Activated naive CD4-positive, alpha-beta T cell treated with anti-CD3 and anti-CD28 coated beads, Interleukin-2, amount 50 U/mL, for 24 hours (primary cell): ENCODE results near the gene RUNX1.

Experiments
- H3K27ac Mint-ChIP-seq: one replicate; pipeline ENCODE4 v1.8.0; 2021; ENCODE audit warnings: mild to moderate bottlenecking, mixed read lengths
- H3K27me3 Mint-ChIP-seq: one replicate; pipeline ENCODE4 v1.8.0; 2021; ENCODE audit warnings: mixed read lengths
- H3K36me3 Mint-ChIP-seq: one replicate; pipeline ENCODE4 v1.8.0; 2021; ENCODE audit warnings: mixed read lengths
- H3K4me1 Mint-ChIP-seq: one replicate; pipeline ENCODE4 v1.8.0; 2021; ENCODE audit warnings: mixed read lengths
- H3K4me3 Mint-ChIP-seq: one replicate; pipeline ENCODE4 v1.8.0; 2021; ENCODE audit warnings: mild to moderate bottlenecking, mixed read lengths
- H3K9me3 Mint-ChIP-seq: one replicate; pipeline ENCODE4 v1.8.0; 2021; ENCODE audit warnings: mixed read lengths

The RUNX1 gene

GRCh38 chr21:35072960-35073359 is 23.9 kb upstream of the RUNX1 start:
- Mint-ChIP-seq H3K9me3 (no peaks in the 10 kb centered on the region), H3K4me3 (no peak overlapping the region), H3K36me3 (peaks cover 5% of the 10 kb centered on the region), H3K4me1 (peaks cover 5% of the 10 kb centered on the region), H3K27ac (no peak overlapping the region), H3K27me3 (no peaks in the 10 kb centered on the region)

GRCh38 chr21:35072557-35072956 is 23.5 kb upstream of the RUNX1 start:
- Mint-ChIP-seq H3K4me1 (peaks cover 4% of the 10 kb centered on the region), H3K27ac (no peak overlapping the region)

GRCh38 chr21:35071347-35071746 is 22.2 kb upstream of the RUNX1 start:
- no peaks in the 10 kb centered on the region for H3K27me3 Mint-ChIP-seq
- no peaks in the 10 kb centered on the region for H3K9me3 Mint-ChIP-seq
- H3K4me3 Mint-ChIP-seq: no peak overlapping the region
- H3K4me1 Mint-ChIP-seq: peaks cover 4% of the 10 kb centered on the region
- H3K36me3 Mint-ChIP-seq: peaks cover 5% of the 10 kb centered on the region
- H3K27ac Mint-ChIP-seq: no peak overlapping the region

More at GRCh38 chr21:35072557-35072956, 23.5 kb upstream of the RUNX1 start:
- Mint-ChIP-seq H3K4me3 (no peak overlapping the region), H3K27me3 (no peaks in the 10 kb centered on the region), H3K9me3 (no peaks in the 10 kb centered on the region), H3K36me3 (peaks cover 5% of the 10 kb centered on the region)

- H3K27ac Mint-ChIP-seq: peak overlapping the region; percentile 2
- H3K9me3 Mint-ChIP-seq: no peaks in the 10 kb centered on the region
- no peaks in the 10 kb centered on the region for H3K27me3 Mint-ChIP-seq
- peaks cover 5% of the 10 kb centered on the region for H3K36me3 Mint-ChIP-seq
- H3K4me1 Mint-ChIP-seq: peaks cover under 1% of the 10 kb centered on the region
- no peak overlapping the region for H3K4me3 Mint-ChIP-seq
These were observed 21.3 kb upstream of the RUNX1 start for GRCh38 chr21:35070436-35070835.

- no peaks in the 10 kb centered on the region for H3K9me3 Mint-ChIP-seq
- H3K27ac Mint-ChIP-seq: no peak overlapping the region
- H3K36me3 Mint-ChIP-seq: no peaks in the 10 kb centered on the region
- H3K4me1 Mint-ChIP-seq: peaks cover 4% of the 10 kb centered on the region
- no peak overlapping the region for H3K4me3 Mint-ChIP-seq
- H3K27me3 Mint-ChIP-seq: no peaks in the 10 kb centered on the region
These were observed 17.7 kb upstream of the RUNX1 start for GRCh38 chr21:35066824-35067223.

- H3K4me3 Mint-ChIP-seq: no peak overlapping the region
- no peaks in the 10 kb centered on the region for H3K9me3 Mint-ChIP-seq
- H3K4me1 Mint-ChIP-seq: peaks cover 20% of the 10 kb centered on the region
- H3K27ac Mint-ChIP-seq: peak overlapping the region; percentile 66
- no peaks in the 10 kb centered on the region for H3K27me3 Mint-ChIP-seq
- no peaks in the 10 kb centered on the region for H3K36me3 Mint-ChIP-seq
These were observed 14.5 kb upstream of the RUNX1 start for GRCh38 chr21:35063428-35064172.

GRCh38 chr21:35062016-35062415 is 12.9 kb upstream of the RUNX1 start:
- H3K27me3 Mint-ChIP-seq: no peaks in the 10 kb centered on the region
- no peak overlapping the region for H3K27ac Mint-ChIP-seq
- peaks cover 29% of the 10 kb centered on the region for H3K4me1 Mint-ChIP-seq
- no peak overlapping the region for H3K4me3 Mint-ChIP-seq
- no peaks in the 10 kb centered on the region for H3K9me3 Mint-ChIP-seq
- H3K36me3 Mint-ChIP-seq: no peaks in the 10 kb centered on the region

GRCh38 chr21:35059742-35060141 is 10.6 kb upstream of the RUNX1 start:
- H3K27me3 Mint-ChIP-seq: no peaks in the 10 kb centered on the region
- no peak overlapping the region for H3K27ac Mint-ChIP-seq
- H3K36me3 Mint-ChIP-seq: no peaks in the 10 kb centered on the region
- no peak overlapping the region for H3K4me3 Mint-ChIP-seq
- H3K4me1 Mint-ChIP-seq: peaks cover 29% of the 10 kb centered on the region
- no peaks in the 10 kb centered on the region for H3K9me3 Mint-ChIP-seq

GRCh38 chr21:35058058-35058457 is 9.0 kb upstream of the RUNX1 start:
- Mint-ChIP-seq H3K4me3 (no peak overlapping the region), H3K36me3 (no peaks in the 10 kb centered on the region), H3K27ac (peak overlapping the region; percentile 63), H3K4me1 (peaks cover 31% of the 10 kb centered on the region), H3K27me3 (no peaks in the 10 kb centered on the region), H3K9me3 (no peaks in the 10 kb centered on the region)

GRCh38 chr21:35057428-35057827 is 8.3 kb upstream of the RUNX1 start:
- no peaks in the 10 kb centered on the region for H3K36me3 Mint-ChIP-seq
- no peaks in the 10 kb centered on the region for H3K9me3 Mint-ChIP-seq
- H3K4me3 Mint-ChIP-seq: no peak overlapping the region
- peak overlapping the region; percentile 63 for H3K27ac Mint-ChIP-seq
- peaks cover 37% of the 10 kb centered on the region for H3K4me1 Mint-ChIP-seq
- no peaks in the 10 kb centered on the region for H3K27me3 Mint-ChIP-seq

- Mint-ChIP-seq H3K9me3 (no peaks in the 10 kb centered on the region), H3K36me3 (no peaks in the 10 kb centered on the region), H3K4me1 (peaks cover 56% of the 10 kb centered on the region), H3K27ac (peak overlapping the region; percentile 71), H3K4me3 (no peak overlapping the region), H3K27me3 (no peaks in the 10 kb centered on the region)
These were observed 4.4 kb upstream of the RUNX1 start for GRCh38 chr21:35053356-35054096.

GRCh38 chr21:35052801-35053200 is 3.7 kb upstream of the RUNX1 start:
- Mint-ChIP-seq H3K36me3 (no peaks in the 10 kb centered on the region), H3K4me3 (peak overlapping the region; percentile 53), H3K27me3 (no peaks in the 10 kb centered on the region), H3K27ac (peak overlapping the region; percentile 71), H3K4me1 (peaks cover 55% of the 10 kb centered on the region), H3K9me3 (no peaks in the 10 kb centered on the region)

GRCh38 chr21:35051287-35051818 is 2.3 kb upstream of the RUNX1 start:
- peak overlapping the region; percentile 100 for H3K27ac Mint-ChIP-seq
- H3K4me1 Mint-ChIP-seq: peaks cover 62% of the 10 kb centered on the region
- H3K4me3 Mint-ChIP-seq: peak overlapping the region; percentile 77
- H3K9me3 Mint-ChIP-seq: no peaks in the 10 kb centered on the region
- H3K36me3 Mint-ChIP-seq: no peaks in the 10 kb centered on the region
- no peaks in the 10 kb centered on the region for H3K27me3 Mint-ChIP-seq

- H3K36me3 Mint-ChIP-seq: no peaks in the 10 kb centered on the region
- H3K4me3 Mint-ChIP-seq: peak overlapping the region; percentile 77
- no peaks in the 10 kb centered on the region for H3K9me3 Mint-ChIP-seq
- H3K4me1 Mint-ChIP-seq: peaks cover 70% of the 10 kb centered on the region
- H3K27me3 Mint-ChIP-seq: no peaks in the 10 kb centered on the region
- peak overlapping the region; percentile 100 for H3K27ac Mint-ChIP-seq
These were observed 1.5 kb upstream of the RUNX1 start for GRCh38 chr21:35050348-35051286.

GRCh38 chr21:35048183-35048601 is 910 bp downstream of the RUNX1 start:
- no peaks in the 10 kb centered on the region for H3K27me3 Mint-ChIP-seq
- H3K9me3 Mint-ChIP-seq: no peaks in the 10 kb centered on the region
- H3K4me1 Mint-ChIP-seq: peaks cover 90% of the 10 kb centered on the region
- H3K27ac Mint-ChIP-seq: peak overlapping the region; percentile 100
- peak overlapping the region; percentile 97 for H3K4me3 Mint-ChIP-seq
- H3K36me3 Mint-ChIP-seq: peaks cover 11% of the 10 kb centered on the region
